Tongue (tissue), 2 donors: ENCODE measurements around the gene SPINK8. TPM values are rescaled to one million over a fixed set of nuclear protein-coding genes. Genes with fewer than 3 reads are reported as not detected.
"Not testable (repeated sequence)": the region's sequence is repeated elsewhere in the genome, so short reads cannot be mapped to it uniquely, and the experiment has no call there.

Experiments
- DNase-seq: peaks from one replicate; pipeline ENCODE4 v3.0.0-alpha.2; 2015
- total RNA-seq: library from RNA; depleted of rRNA; stranded (reverse); fragments of >200 nt; gene quantifications from one replicate; pipeline ENCODE4 v1.2.3, GENCODE V29; 2014

SPINK8 gene
- total RNA-seq, result not detected

- not testable (repeated sequence) for DNase-seq
Observed at GRCh38 chr3:48333346-48334245, at the start of gene SPINK8. Gene SPINK8, minus strand, starts transcription at chr3:48333661. Its CDS starts 5,320 bp downstream, at chr3:48328341.

GRCh38 chr3:48372862-48373435 is 39.5 kb upstream of the SPINK8 start:
- DNase-seq, result no peak

- no peak for DNase-seq
Observed at GRCh38 chr3:48372377-48372770, 38.9 kb upstream of the SPINK8 start.

- DNase-seq, result no peak
Observed at GRCh38 chr3:48371651-48372376, 38.4 kb upstream of the SPINK8 start, which contains the start of gene FBXW12. Gene FBXW12, plus strand, starts transcription at chr3:48372219. Its CDS starts 549 bp downstream, at chr3:48372768.

- no peak for DNase-seq
Observed at GRCh38 chr3:48370333-48370713, 36.9 kb upstream of the SPINK8 start.

GRCh38 chr3:48369693-48370332 is 36.4 kb upstream of the SPINK8 start:
- DNase-seq, result no peak

GRCh38 chr3:48367201-48367600 is 33.7 kb upstream of the SPINK8 start:
- peak; percentile 75 for DNase-seq

- DNase-seq, result no peak
Observed at GRCh38 chr3:48364840-48365239, 31.4 kb upstream of the SPINK8 start.

- no peak for DNase-seq
Observed at GRCh38 chr3:48361928-48362327, 28.5 kb upstream of the SPINK8 start.

- peak; percentile 17 for DNase-seq
Observed at GRCh38 chr3:48356419-48356818, 23.0 kb upstream of the SPINK8 start.

- no peak for DNase-seq
Observed at GRCh38 chr3:48353987-48354386, 20.5 kb upstream of the SPINK8 start.

- no peak for DNase-seq
Observed at GRCh38 chr3:48352546-48352945, 19.1 kb upstream of the SPINK8 start.

- no peak for DNase-seq
Observed at GRCh38 chr3:48347500-48347899, 14.0 kb upstream of the SPINK8 start.

- DNase-seq, result no peak
Observed at GRCh38 chr3:48345946-48346572, 12.6 kb upstream of the SPINK8 start.

- DNase-seq, result peak; percentile 8
Observed at GRCh38 chr3:48344867-48345507, 11.5 kb upstream of the SPINK8 start.

GRCh38 chr3:48343432-48343831 is 10.0 kb upstream of the SPINK8 start:
- no peak for DNase-seq

- no peak for DNase-seq
Observed at GRCh38 chr3:48338635-48339034, 5.2 kb upstream of the SPINK8 start.

- DNase-seq, result not testable (repeated sequence)
Observed at GRCh38 chr3:48337536-48337935, 4.1 kb upstream of the SPINK8 start.

- DNase-seq, result not testable (repeated sequence)
Observed at GRCh38 chr3:48335286-48335685, 1.8 kb upstream of the SPINK8 start.

- DNase-seq, result no peak
Observed at GRCh38 chr3:48334605-48335004, 1.1 kb upstream of the SPINK8 start.

GRCh38 chr3:48331706-48332435 is 1.6 kb downstream of the SPINK8 start:
- not testable (repeated sequence) for DNase-seq
